Rectal smooth muscle tissue (tissue), 1 donor: Measurements from ENCODE around the gene KRT4.

Experiments used
- H3K27ac ChIP-seq: one replicate; pipeline ENCODE4 v1.7.0; 2013; ENCODE audit warnings: low read depth, low read length, inconsistent platforms
- H3K27me3 ChIP-seq: one replicate; pipeline ENCODE4 v1.7.0; 2013; ENCODE audit warnings: low read length; ENCODE audit not compliant: control insufficient read depth, insufficient read depth
- H3K36me3 ChIP-seq: one replicate; pipeline ENCODE4 v1.7.0; 2013; ENCODE audit warnings: low read length; ENCODE audit not compliant: control insufficient read depth, insufficient read depth
- H3K4me1 ChIP-seq: one replicate; pipeline ENCODE4 v1.7.0; 2013; ENCODE audit warnings: low read length; ENCODE audit not compliant: control insufficient read depth, insufficient read depth
- H3K4me3 ChIP-seq: one replicate; pipeline ENCODE4 v1.7.0; 2013; ENCODE audit warnings: low read length
- H3K9ac ChIP-seq: one replicate; pipeline ENCODE4 v1.7.0; 2013; ENCODE audit warnings: low read length

Gene KRT4

DNA sequence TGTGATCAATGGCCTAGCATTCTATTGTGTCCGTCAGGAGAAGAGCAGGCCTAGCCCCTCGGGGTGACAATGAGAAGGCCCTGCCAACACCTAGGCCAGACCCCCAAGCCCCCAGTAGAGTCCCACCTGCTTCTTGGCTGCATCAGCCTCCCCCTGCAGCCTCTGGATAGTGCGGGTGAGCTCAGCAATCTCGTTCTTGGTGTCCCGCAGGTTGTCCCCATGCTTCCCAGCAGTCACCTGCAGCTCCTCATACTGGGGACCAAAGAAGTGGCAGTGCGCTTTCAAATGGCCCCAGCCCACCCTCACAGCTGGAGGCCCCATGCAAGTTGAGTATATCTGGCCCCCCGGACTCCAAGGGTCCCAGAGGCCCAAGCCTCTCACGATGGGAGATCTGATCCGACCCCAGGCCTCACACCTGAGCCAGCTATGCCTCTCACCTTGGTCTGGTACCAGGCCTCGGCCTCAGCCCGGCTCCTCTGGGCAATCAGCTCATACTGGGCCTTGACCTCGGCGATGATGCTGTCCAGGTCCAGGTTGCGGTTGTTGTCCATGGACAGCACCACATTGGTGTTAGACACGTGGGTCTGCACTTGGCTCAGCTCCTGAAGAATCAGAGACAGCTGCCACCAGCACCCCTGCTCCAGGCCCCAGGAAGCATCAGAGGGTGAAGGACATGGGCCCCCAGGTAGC is 10.0 kb upstream of the KRT4 start:
- Histone ChIP-seq H3K27ac (no peak overlapping the region), H3K4me3 (no peak overlapping the region), H3K4me1 (no peaks in the 10 kb centered on the region), H3K9ac (no peak overlapping the region), H3K36me3 (no peaks in the 10 kb centered on the region), H3K27me3 (no peaks in the 10 kb centered on the region)

DNA sequence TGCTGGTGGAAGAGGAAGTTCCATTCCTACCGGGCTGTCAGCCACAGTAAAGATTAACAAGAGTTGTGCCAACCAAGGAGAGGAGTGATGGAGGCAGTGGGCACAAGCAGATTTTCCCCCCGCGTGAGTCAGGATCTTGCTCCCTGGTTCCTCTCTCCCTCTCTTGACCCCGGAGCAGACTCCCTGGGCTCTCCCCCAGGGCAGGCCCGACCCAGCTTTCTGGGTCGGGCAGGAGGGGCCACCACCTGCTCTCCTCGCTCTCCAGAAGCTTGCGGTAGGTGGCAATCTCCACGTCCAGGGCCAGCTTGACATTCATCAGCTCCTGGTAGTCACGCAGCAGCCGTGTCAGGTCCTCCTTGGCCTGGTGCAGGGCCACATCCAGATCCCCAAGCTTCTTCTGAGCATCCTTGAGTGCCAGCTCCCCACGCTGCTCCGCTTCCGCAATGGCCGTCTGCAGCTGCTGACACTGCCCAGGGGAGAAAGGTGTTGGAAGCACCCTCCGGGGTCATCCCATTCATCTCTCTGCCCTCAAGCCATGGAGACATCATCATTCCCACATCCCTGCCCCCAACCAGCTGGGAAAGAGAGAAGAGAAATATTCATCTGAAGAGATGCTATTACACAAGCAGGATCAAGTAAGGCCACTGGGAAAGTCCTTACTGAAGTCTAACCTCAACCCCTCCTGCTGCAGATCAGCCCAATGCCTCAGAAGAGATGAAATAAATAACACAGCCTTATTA is 9.0 kb upstream of the KRT4 start:
- Histone ChIP-seq H3K27ac (no peak overlapping the region), H3K9ac (no peak overlapping the region), H3K27me3 (no peaks in the 10 kb centered on the region), H3K4me3 (no peak overlapping the region), H3K36me3 (no peaks in the 10 kb centered on the region), H3K4me1 (no peaks in the 10 kb centered on the region)

DNA sequence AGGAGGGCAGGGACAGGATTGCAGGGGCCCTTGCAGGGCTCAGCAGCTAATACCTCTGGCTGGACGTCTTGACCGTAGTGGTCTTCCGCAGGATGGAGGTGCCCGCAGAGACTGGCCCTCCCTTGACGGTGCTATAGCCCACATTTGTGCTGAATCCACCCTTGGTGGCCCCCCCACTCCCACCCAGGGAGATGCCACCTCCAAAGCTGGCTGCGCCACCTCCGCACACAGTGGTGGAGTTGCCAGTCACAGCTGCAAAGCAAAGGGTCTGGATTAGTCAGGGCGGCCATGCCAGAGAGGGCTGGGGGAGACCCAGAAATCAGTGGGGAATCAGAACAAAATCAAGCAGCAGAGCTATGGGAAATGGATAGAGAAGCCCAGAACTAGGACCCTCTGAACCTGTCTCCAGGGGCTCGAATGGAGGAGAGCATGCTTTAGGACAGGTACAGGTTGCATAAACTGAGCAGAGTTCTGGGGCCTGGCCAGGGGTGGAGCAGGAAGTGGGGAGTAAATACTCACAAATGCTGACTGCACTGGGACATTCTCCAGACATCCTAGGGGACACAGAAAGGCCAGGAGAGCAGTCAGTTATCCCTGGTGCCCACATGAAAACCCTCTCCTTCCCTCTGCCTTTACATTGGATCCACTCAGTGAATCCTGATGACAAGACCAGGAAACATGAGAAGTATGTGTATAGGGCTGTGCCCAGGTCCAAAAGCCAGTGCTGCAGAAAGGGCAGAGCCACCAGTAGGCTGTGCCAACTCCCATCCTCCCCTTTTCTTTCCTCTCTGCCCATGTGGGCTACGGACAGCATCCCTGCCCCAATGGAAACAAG is 8.1 kb upstream of the KRT4 start:
- H3K27me3 ChIP-seq = no peaks in the 10 kb centered on the region
- no peak overlapping the region for H3K9ac ChIP-seq
- no peak overlapping the region for H3K4me3 ChIP-seq
- H3K36me3 ChIP-seq = no peaks in the 10 kb centered on the region
- no peaks in the 10 kb centered on the region for H3K4me1 ChIP-seq
- H3K27ac ChIP-seq = no peak overlapping the region

DNA sequence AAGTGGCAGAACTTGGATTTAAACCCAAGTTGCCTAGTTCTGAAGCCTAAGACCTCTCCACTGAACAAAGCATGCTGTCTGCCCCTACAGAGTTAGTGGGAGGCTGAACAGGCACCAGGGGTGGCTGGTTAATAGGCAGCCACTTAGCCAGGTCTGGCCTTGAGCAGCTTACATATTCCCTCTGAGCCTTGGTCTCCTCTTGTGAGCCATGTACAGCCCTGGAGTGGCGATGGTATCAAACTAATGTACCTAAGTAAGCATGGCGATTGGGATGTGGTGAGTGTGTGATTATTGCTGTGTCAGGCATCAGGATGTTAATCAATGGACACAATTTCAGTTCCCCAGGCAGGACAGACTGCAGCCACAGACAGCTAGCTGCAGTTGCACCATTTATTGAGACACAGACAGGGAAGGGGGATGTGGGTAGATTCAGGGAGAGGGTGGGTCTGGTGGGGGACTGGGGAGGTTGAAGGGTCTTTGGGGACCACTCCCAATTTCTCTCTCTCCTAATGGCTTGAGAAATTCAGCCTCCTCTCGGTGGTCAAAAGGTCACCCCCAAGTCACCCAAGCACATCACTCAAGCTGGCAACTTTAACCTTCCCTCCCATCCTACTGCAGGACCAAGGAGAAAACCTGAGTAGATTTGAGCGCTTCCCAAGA is 7.3 kb upstream of the KRT4 start:
- Histone ChIP-seq H3K9ac (no peak overlapping the region), H3K4me3 (no peak overlapping the region), H3K27me3 (no peaks in the 10 kb centered on the region), H3K36me3 (no peaks in the 10 kb centered on the region), H3K4me1 (no peaks in the 10 kb centered on the region), H3K27ac (no peak overlapping the region)

DNA sequence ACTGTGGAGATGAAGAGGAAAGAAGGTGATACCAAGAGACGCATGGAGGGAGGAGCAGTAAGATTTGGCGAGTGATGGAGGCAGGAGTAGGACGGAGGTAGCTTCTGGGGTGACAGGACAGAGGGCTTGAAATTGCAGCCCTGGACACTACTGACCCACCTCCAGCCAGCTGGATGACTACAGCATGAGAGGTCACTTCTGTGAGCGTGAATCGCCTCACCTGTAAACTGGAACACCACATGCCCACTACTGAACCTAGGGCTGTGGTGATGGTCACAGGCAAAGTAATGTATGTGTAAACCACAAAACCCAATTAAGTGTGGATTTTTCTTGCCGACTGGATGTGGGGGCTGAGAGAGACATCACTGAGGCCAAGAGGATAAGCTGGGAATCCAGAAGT is 6.6 kb upstream of the KRT4 start:
- no peak overlapping the region for H3K27ac ChIP-seq
- H3K9ac ChIP-seq = no peak overlapping the region
- no peak overlapping the region for H3K4me3 ChIP-seq
- no peaks in the 10 kb centered on the region for H3K27me3 ChIP-seq
- no peaks in the 10 kb centered on the region for H3K36me3 ChIP-seq
- H3K4me1 ChIP-seq = no peaks in the 10 kb centered on the region

DNA sequence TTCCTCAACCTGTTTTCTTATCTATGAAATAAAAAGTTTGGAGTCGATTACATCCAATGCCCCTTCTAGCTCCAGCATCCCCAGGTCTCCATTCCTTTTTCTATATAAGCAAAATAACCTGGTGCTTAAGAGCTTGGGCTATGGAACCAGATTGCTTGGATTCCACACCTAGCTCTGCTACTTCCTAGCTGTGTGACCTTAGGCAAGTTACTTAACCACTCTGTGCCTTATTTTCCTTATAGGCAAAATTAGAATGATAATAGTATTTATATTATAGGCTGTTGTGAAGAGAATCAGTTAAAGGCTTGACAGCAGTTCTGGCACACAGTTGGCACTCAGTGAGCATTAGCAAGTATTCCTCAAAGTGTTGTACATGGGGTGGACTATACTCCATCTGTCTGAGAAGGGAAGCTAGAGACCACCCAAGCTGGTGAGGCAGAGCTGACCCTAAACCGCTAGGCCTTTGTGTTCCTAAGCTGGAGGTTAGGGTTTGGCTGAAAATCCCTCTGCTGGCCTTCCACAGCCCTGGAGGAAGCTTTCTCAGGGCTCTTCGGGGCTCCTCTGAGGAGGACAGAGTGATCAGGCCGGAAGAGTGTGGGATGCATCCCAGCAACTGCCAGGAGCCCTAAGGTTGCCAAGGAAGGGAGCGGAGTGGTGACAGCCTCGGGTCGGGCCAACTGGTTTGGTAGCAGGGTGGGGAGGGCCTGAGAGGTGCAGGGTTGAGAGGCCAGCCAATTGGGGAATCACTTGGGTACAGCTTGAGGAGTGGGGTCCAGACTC is 6.0 kb upstream of the KRT4 start:
- Histone ChIP-seq H3K27ac (no peak overlapping the region), H3K9ac (no peak overlapping the region), H3K27me3 (no peaks in the 10 kb centered on the region), H3K36me3 (no peaks in the 10 kb centered on the region), H3K4me1 (no peaks in the 10 kb centered on the region), H3K4me3 (no peak overlapping the region)

DNA sequence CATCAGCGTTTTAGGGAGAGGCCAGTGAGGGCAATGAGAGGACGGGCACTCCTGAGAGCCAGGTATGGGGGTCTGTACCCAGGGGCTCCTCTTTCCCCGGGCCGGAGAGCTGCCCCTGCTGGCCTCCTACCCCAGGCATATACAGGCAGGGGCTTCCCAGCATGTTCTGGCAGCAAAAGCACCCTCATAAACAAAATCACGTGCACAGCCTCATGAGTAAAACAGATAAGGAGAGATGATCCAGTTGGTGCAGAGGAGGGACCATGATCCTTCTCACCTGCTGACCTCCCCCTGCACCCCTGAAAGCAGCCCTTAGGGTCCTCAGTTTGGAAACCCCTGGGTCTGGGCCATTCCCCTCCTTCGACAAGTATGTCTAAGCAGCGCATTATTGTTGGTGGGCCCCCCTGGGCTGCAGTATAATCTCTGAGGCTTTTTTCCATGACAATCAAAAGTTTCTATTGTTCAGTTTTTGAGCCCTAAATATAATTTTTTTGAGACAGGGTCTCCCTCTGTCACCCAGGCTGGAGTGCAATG is 5.0 kb upstream of the KRT4 start:
- no peaks in the 10 kb centered on the region for H3K4me1 ChIP-seq
- H3K27ac ChIP-seq = no peak overlapping the region
- H3K36me3 ChIP-seq = no peaks in the 10 kb centered on the region
- no peak overlapping the region for H3K4me3 ChIP-seq
- H3K9ac ChIP-seq = no peak overlapping the region
- H3K27me3 ChIP-seq = no peaks in the 10 kb centered on the region

DNA sequence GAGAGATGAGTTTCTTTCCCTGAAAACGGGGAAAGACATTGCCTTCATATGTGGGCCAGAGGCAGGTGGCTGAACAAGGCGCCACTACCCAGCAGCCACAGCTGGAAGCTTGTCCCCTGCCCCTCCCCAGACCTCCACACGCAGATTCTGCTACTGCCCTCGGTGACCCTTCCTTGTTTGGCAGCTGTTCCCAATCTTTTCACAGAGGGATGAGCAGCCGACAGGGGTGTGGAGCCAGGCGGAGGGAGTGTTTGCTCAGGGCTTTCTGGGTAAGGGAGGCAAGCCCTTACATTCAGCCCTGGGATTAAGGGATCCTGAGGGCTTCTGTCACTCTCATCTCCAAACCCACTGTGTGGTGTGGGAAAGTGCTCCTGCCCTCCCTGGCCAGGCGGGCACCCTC is 4.5 kb upstream of the KRT4 start:
- Histone ChIP-seq H3K4me1 (no peaks in the 10 kb centered on the region), H3K4me3 (no peak overlapping the region), H3K9ac (no peak overlapping the region), H3K36me3 (no peaks in the 10 kb centered on the region), H3K27ac (no peak overlapping the region), H3K27me3 (no peaks in the 10 kb centered on the region)

DNA sequence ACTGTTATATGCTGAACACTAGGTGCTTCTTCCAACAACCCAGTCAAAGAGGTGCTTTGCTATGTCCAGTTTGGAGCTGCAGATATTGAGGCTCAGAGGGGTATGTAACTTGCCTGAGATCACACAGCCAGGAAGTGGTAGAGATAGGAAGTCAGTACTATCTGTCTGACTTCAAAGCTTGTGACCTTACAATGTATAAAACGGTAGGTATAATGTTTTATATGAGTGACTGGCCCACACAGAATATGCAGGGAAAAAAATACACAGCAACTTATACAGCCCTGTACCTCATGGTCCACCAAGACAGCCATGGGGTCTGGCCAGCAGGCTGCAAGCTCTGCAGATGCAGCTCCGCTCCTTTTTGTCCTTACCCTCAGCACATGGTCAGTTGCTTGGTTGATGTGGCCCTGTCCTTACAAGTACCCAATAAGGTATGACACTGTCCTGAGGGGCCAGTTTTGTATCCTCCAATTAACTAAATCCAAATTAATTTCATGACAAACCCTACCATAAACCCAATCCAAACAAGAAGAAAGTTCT is 3.9 kb upstream of the KRT4 start:
- no peaks in the 10 kb centered on the region for H3K36me3 ChIP-seq
- no peaks in the 10 kb centered on the region for H3K4me1 ChIP-seq
- no peak overlapping the region for H3K9ac ChIP-seq
- no peak overlapping the region for H3K27ac ChIP-seq
- no peaks in the 10 kb centered on the region for H3K27me3 ChIP-seq
- H3K4me3 ChIP-seq = no peak overlapping the region

DNA sequence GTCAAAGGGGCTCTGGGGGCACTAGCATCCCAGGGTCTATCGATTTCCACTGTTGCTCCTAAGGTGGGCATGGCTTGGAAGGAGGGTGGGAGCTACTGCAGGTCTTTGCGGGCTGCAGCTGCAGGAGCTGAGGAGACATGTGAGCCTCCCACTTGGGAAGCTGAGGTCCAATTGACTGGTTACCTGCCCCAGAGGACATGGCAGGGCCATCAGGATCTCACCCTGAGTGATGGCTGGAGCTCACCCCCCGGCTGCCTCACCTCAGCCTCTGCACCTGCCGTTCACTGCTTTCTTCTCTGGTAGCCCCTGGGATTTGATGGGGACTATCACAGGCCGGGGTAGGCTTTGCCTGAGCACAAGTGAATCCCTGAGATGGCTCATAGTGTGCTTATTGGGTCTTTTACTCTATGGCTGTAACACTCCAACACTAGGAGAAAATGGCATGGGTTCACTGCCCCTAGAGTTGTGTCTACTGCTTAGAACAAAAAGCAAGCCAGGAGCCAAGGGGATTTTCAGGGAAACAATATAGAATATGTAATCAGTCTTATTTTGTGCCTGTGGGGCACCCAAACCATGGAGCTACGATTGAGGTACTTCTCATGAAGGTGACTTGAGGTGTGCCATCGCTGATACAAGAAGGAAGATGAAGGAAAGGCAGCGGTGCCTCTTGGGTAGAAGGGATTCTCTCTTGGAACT is 3.2 kb upstream of the KRT4 start:
- no peaks in the 10 kb centered on the region for H3K36me3 ChIP-seq
- no peaks in the 10 kb centered on the region for H3K4me1 ChIP-seq
- no peaks in the 10 kb centered on the region for H3K27me3 ChIP-seq
- H3K9ac ChIP-seq = no peak overlapping the region
- no peak overlapping the region for H3K27ac ChIP-seq
- no peak overlapping the region for H3K4me3 ChIP-seq
